ENCODE measurements around the gene NT5E.

Gene NT5E

DNA sequence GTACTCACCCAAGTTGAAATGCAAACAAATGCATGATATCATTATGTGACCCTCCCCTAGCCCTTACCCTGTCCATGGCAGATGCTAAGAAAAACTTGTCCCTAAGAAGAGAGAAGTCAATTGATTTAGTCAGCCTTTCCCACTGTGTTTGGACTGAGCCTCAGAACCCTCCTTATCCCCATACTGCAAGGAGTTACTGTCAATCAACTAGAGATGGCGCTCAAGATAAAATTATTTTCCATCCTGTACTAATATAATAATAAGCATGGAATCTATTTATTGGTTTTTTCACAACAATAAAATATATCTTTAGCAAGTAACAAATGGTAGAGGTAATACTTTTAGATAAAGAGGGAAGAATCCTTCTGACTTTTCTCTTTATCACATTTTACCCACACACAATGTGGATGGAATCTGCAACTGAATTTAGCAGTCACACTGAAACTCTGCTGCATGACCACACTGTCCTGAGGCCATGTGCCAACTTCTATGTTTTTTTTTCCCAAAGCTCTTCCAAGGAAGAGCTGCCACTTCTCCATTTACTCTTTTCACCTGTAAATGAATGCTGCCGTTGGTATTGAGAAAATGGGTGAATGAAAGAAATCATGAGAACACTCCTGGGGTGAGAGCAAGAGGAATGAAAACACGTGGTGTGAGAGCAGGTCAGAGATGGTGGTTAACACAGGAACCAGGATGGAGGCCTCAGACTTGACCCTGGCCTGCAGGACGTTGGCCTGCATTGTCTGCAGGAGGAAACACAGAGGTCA is 10.5 kb downstream of the NT5E start:
- no peak for TF ChIP-seq CTCF (IDR thresholded peaks at IDR 0.05; ENCODE audit: control extremely low read depth, extremely low read depth, low read depth, missing control alignments)
- ChIA-PET POLR2A (no interaction called here), CTCF (interaction anchor here (1.4 to 7.7 kb wide), 3 partner anchors 10 to 30 kb away, joined by 3 to 52 read pairs (median 4); partner anchors contain the start of gene NT5E)
- DNase-seq (ENCODE audit: extremely low spot score): no peak

- peak; percentile 51 for DNase-seq (ENCODE audit: extremely low spot score)
- TF ChIP-seq CTCF (IDR thresholded peaks at IDR 0.05; ENCODE audit: control extremely low read depth, extremely low read depth, low read depth, missing control alignments): no peak
- ChIA-PET POLR2A (interaction anchor here (1.2 kb wide), 1 partner anchor 217 kb away, joined by 6 read pairs; no protein-coding TSS in a partner anchor), CTCF (interaction anchor here (1.0 to 7.7 kb wide), 5 partner anchors 11 to 137 kb away, joined by 3 to 74 read pairs (median 10); partner anchors contain the start of gene NT5E)
Measured at GRCh38 chr6:85460921-85461797, 11.3 kb downstream of the NT5E start.

- POLR2A ChIA-PET: interaction anchor here (0.7 to 1.2 kb wide), 2 partner anchors 12 to 217 kb away, joined by 3 to 6 read pairs; no protein-coding TSS in a partner anchor
- DNase-seq (ENCODE audit: extremely low spot score): no peak
- CTCF ChIA-PET: interaction anchor here (1.0 to 7.7 kb wide), 6 partner anchors 12 to 138 kb away, joined by 3 to 74 read pairs (median 7); partner anchors contain the start of gene NT5E
- TF ChIP-seq CTCF (IDR thresholded peaks at IDR 0.05; ENCODE audit: control extremely low read depth, extremely low read depth, low read depth, missing control alignments): no peak
Measured at GRCh38 chr6:85461798-85462170, 11.9 kb downstream of the NT5E start.

DNA sequence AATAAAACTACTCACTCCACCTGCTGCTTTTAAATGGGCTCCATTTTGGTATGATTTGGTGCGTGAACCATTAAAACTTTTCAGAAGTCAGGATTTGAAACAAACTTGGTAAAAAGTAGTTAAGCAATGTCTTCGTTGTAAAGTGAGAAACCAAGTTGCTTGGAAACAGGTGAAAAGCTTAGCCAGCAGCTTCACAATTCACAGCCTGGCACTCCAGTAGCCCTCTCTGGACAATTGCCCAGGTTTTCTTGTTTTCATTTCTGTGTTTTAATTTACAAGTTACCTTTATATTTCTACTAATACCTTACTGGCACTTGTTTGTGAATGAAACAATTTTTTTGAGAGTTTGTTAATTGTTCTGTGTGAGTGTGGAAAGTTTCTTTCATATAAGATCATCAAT is 12.8 kb downstream of the NT5E start:
- DNase-seq (ENCODE audit: extremely low spot score): no peak
- no peak for TF ChIP-seq CTCF (IDR thresholded peaks at IDR 0.05; ENCODE audit: control extremely low read depth, extremely low read depth, low read depth, missing control alignments)
- POLR2A ChIA-PET: interaction anchor here (0.7 kb wide), 1 partner anchor 13 kb away, joined by 3 read pairs; no protein-coding TSS in a partner anchor
- CTCF ChIA-PET: interaction anchor here (1.0 to 7.7 kb wide), 8 partner anchors 13 to 138 kb away, joined by 3 to 74 read pairs (median 4); partner anchors contain the start of gene NT5E

- TF ChIP-seq CTCF (IDR thresholded peaks at IDR 0.05; ENCODE audit: control extremely low read depth, extremely low read depth, low read depth, missing control alignments): no peak
- POLR2A ChIA-PET: interaction anchor here (0.8 kb wide), 1 partner anchor 203 kb away, joined by 8 read pairs; no protein-coding TSS in a partner anchor
- CTCF ChIA-PET: interaction anchor here (0.9 to 7.7 kb wide), 8 partner anchors 9 to 74 kb away, joined by 3 to 74 read pairs (median 4); partner anchors contain the start of gene NT5E
- no peak for DNase-seq (ENCODE audit: extremely low spot score)
Measured at GRCh38 chr6:85463621-85464259, 13.9 kb downstream of the NT5E start.

All from GM10248 (cell line).